ENCODE data around the gene MZT2B. TPM values are rescaled to one million over a fixed set of nuclear protein-coding genes. Genes with fewer than 3 reads are reported as not detected.
"Not testable (repeated sequence)": the region's sequence is repeated elsewhere in the genome, so short reads cannot be mapped to it uniquely, and the experiment has no call there.

MZT2B gene
- total RNA-seq, 4 donors from 2014 or later = 97.4 to 180 (median 142) TPM

GRCh38 chr2:130181325-130181879 is 660 bp upstream of the MZT2B start, which contains the start of gene SMPD4:
Gene SMPD4 (minus strand): TSS chr2:130181602. CDS start chr2:130176592, 5,010 bp downstream.
- peak within 1 kb of the TSS; percentile 88 to 98 (median 94) for H3K27ac ChIP-seq
- TF ChIP-seq POLR2A (IDR thresholded peaks at IDR 0.05) (peak in 2 of 4 donors; percentile 33 to 47), CTCF (IDR thresholded peaks at IDR 0.05) (no peak)
- H3K4me1 ChIP-seq = peaks cover 19 to 38% (median 20%) of the 10 kb centered on the region in 3 donors
- no peaks in the 10 kb centered on the region for H3K9me3 ChIP-seq
- 0% methylated on average over 15 of the region's 55 CpGs; no CpG with 5 or more reads in 1 of the 2 donors for WGBS, 2 donors
- DNase-seq = peak; percentile 81
- peaks cover 0 to 15% (median 3%) of the 10 kb centered on the region in 3 donors for H3K36me3 ChIP-seq
- peak within 1 kb of the TSS; percentile 74 to 96 (median 86) for H3K4me3 ChIP-seq
- no peaks in the 10 kb centered on the region for H3K27me3 ChIP-seq
- intact Hi-C loops (cut with DNase I) = loop anchor here (5.0 kb wide), 1 partner anchor 161 kb away; the partner anchor contains the start of gene IMP4

GRCh38 chr2:130182826-130183511 is 907 bp downstream of the MZT2B start:
- intact Hi-C loops (cut with DNase I) = loop anchor here (5.0 kb wide), 1 partner anchor 159 kb away; the partner anchor contains the start of gene IMP4
- Histone ChIP-seq H3K36me3 (peaks cover 0 to 24% (median 0%) of the 10 kb centered on the region in 3 donors), H3K27ac (peak overlapping the region; percentile 44 to 98 (median 92)), H3K4me1 (peaks cover 19 to 38% (median 20%) of the 10 kb centered on the region in 3 donors), H3K4me3 (peak overlapping the region; percentile 74 to 96 (median 86))
- WGBS, 2 donors = 11 to 32% methylated on average over 7 of the region's 23 CpGs
- H3K27me3 ChIP-seq, DNase-seq, H3K9me3 ChIP-seq: not testable (repeated sequence)

- DNase-seq = no peak
- 68 to 73% methylated on average over 15 to 17 of the region's 26 CpGs for WGBS, 2 donors
- H3K4me1 ChIP-seq = peaks cover 19 to 38% (median 20%) of the 10 kb centered on the region in 3 donors
- no peaks in the 10 kb centered on the region for H3K27me3 ChIP-seq
- peak overlapping the region in 3 of 4 donors; percentile 74 to 96 (median 88) for H3K4me3 ChIP-seq
- TF ChIP-seq CTCF (IDR thresholded peaks at IDR 0.05) (no peak), POLR2A (IDR thresholded peaks at IDR 0.05) (no peak)
- peaks cover 0 to 32% (median 0%) of the 10 kb centered on the region in 3 donors for H3K36me3 ChIP-seq
- intact Hi-C loops (cut with DNase I) = loop anchor here (5.0 kb wide), 1 partner anchor 159 kb away; the partner anchor contains the start of gene IMP4
- H3K9me3 ChIP-seq = no peaks in the 10 kb centered on the region
- peak overlapping the region in 2 of 4 donors; percentile 88 to 98 for H3K27ac ChIP-seq
These were observed 1.7 kb downstream of the MZT2B start for GRCh38 chr2:130183512-130184373.

- DNase-seq = no peak
These were observed 3.4 kb downstream of the MZT2B start for GRCh38 chr2:130185436-130185835.

More at GRCh38 chr2:130185436-130185835, 3.4 kb downstream of the MZT2B start:
- H3K27ac ChIP-seq = no peak overlapping the region
- TF ChIP-seq POLR2A (IDR thresholded peaks at IDR 0.05) = no peak
- no peak for TF ChIP-seq CTCF (IDR thresholded peaks at IDR 0.05)
- H3K36me3 ChIP-seq = peaks cover 0 to 36% (median 0%) of the 10 kb centered on the region in 3 donors
- no peaks in the 10 kb centered on the region for H3K9me3 ChIP-seq
- H3K4me1 ChIP-seq = peaks cover 15 to 28% (median 15%) of the 10 kb centered on the region in 3 donors
- WGBS, 2 donors = 82 to 85% methylated on average over 9 to 10 of the region's 10 CpGs
- intact Hi-C loops (cut with DNase I) = loop anchor here (5.0 kb wide), 1 partner anchor 1302 kb away; no protein-coding TSS in a partner anchor
- H3K4me3 ChIP-seq = no peak overlapping the region
- no peaks in the 10 kb centered on the region for H3K27me3 ChIP-seq

Measured in esophagus squamous epithelium (tissue), 5 donors.